MV-4-11 (cell line): ENCODE results near the gene ZMYND8.
"Not testable (repeated sequence)": the region's sequence is repeated elsewhere in the genome, so short reads cannot be mapped to it uniquely, and the experiment has no call there.

Source experiments
- DNase-seq: peaks from one replicate; lab custom pipeline; 2025; lab: John Stamatoyannopoulos, UW

Gene ZMYND8

DNA sequence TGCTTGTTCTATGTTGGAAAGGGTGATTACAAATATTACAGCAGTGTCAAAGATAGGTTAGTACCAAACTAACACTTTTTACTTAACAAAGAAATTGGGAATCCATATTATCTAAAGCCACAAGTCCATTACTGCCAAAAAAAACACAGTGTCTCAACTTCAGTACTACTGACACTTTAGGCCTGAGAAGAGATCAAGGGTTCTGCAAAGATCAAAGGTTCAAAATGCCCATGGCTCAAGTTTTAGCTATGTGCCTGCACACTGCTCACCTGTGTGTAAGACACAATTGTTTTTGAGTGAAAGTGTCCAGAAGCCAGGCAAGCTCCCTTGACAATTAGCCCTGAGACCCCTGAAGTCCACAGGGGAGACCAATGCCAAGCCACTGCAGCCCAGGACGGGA lies 132.6 kb downstream of the ZMYND8 start:
- no peak for DNase-seq

DNA sequence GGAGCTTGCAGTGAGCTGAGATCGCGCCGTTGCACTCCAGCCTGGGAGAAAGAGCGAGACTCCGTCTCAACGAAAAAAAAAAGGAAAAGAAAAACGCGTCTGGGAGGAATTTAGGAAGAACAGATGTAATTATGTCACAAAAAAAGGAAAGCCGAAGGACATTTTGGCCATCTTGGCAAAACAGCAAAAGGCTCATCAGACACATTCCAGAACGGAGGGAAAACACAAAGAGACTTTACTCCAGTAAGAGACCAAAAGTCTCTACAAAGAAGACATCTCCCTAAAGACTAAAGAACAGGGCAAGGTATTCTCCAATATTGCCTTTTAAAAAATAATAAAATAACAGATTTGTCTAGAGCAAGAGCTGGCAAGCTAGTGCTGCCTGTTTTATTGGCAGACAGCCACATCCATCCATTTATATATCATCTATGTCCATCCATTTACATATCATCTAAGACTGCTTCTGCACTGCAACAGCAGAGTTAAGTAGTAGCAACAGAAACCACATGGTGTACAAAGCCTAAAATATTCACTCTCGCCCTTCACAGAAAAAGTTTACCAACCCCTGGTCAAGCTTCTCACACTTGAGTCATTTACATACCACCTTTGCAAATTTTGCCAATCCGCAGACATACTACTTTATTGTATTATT lies 133.9 kb downstream of the ZMYND8 start:
- DNase-seq: no peak

- no peak for DNase-seq
Measured at GRCh38 chr20:47221036-47221625, 135.4 kb downstream of the ZMYND8 start.

GRCh38 chr20:47220161-47220582 lies 136.3 kb downstream of the ZMYND8 start:
- peak; percentile 28 for DNase-seq

DNA sequence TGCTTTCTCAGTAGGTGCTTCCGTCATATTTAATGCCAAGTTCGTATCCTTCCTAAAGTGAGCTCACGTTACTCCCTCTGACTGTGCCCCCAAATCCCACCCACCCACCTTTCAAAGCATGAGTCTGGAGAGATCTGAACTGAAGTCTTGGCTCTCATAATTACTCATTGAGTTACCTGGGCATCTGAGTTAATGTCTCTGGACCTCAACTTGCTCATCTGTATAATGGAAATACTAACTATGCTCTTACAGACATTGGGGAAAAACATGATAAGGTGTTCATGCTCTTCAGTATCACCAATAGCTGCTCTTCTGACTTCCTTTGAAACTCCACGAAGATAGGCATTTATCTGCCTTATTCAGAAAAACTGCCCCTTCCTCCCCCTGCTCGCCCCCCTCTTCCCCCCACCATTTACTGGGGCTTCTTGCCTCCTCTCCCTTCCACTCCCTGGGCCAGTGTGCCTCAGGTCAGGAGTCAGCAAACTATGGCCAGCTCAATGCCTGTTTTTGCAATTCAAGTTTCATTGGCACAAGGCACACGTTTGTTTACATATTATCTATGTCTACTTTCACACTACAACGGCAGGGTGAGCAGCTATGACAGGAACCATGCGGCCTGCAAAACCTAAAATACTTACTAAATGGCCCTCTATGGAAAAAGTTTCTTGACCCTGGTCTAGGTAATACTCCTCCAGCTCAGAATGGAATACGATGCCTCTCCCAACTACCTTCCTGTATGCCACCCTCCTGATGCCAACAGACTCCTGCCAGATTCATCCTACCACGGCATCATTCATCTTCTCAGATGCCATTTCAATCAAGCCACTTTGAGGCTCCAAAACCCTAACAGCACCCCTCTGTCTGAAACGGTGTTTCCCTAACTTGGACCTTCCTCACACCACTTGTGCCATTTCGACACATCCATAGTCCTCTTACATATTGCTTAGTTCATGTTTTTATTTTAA lies 138.7 kb downstream of the ZMYND8 start:
- peak; percentile 42 for DNase-seq

DNA sequence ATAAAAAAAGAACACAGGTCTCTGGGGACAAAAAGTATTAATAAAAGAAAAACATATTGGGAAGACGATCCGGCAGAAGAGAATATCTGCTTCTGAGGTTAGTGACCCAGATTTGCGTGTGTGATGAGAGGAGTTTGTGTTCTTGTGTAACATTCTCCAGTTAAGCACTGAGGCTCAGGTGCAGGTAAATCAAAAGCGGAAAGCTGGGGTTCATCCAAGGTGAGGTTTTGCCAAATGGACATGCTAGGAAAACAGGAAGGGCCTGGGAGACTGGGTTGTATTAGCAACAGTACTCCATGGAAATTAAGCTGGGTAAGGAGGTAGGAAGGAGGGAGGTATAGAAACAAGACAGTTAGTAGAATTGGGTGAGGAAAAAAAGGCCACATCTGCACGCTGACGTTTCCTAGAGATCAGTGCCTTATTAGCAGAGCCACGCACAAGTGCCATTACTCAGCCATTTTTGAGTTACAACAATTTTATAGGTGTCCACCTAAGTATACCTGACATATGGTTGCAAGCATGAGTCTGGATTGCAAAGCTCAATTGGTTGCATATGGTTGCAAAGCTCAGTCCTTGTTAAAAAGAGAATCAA lies 139.6 kb downstream of the ZMYND8 start:
- DNase-seq: no peak

DNA sequence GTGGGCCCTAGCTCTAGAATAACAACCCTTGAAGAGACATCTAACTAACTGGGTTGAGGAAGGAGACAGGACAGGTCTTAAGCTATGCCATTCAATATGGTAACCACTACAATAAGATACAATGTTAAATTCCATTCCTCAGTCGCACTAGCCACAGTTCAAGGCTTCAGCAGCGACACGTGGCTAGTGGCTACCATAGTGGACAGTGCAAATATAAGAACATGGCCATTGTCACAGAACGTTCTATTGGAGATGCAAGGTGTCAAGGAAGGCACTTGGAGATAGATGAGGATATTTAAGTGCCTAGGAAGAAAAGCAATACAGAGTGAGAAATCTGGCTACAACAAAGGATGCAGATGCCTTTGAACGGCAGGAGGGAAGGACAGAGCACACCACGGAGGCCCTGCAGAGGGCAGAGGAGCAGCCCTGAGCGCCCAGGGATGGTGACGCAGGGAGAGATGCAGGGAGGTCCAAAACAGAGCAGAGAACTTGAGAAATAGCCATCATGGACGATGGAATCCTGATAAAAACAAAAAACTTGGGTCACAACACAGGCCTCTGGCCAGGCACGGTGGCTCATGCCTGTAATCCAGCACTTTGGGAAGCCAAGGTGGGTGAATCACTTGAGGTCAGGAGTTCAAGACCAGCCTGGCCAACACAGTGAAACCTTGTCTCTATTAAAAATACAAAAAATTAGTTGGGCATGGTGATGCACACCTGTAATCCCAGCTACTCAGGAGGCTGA lies 140.7 kb downstream of the ZMYND8 start:
- DNase-seq: no peak

- DNase-seq: no peak
Measured at GRCh38 chr20:47213966-47214365, 142.5 kb downstream of the ZMYND8 start.

DNA sequence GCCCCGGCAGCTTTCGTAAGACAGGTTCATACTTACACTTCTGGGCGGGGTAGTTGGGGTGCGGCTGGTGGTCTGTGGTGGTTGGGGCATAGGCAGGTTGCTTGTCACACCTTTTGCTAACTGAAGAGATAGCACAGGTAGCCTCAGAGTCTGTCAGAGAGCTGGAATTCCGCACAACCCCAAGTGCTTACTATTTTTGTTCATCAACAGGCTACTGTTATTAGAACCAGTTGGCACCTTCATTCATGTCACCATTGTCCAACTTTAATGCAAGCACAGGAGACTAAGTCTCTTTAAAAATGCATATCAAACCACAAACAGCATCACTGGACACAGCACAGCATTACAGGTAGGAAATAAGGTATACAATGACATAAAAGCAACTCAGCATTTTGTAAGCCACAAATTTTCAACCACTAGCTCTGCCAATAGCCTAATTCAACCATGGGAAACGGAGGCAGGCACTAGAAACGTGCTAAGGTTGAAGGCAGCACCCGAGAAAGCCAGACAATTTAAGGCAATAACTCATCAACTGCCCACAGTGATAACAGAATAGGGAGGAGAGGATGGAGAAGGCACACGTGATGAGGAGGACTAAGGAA lies 143.8 kb downstream of the ZMYND8 start:
- DNase-seq: no peak

GRCh38 chr20:47211036-47211435 lies 145.5 kb downstream of the ZMYND8 start:
- DNase-seq: no peak

DNA sequence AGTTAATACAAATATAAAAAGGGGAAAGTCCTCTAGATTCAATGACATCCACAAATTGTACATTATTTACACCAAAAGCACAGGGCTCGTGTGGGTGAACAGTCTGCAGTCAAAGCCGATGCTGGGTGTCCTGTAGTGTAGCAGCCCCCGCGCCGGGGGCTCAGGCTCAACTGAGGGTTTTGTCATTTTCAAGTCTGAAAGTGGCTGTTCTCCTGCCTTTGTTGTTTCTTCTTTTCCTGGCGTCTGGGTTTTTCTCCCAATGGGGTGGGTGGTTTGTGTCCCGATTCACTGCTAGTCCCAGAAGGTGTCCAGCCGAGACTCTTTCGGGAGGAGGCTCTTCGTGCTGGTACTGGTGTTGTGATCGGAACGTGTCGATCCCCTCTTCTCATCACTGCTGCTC lies 146.0 kb downstream of the ZMYND8 start:
- DNase-seq: no peak

DNA sequence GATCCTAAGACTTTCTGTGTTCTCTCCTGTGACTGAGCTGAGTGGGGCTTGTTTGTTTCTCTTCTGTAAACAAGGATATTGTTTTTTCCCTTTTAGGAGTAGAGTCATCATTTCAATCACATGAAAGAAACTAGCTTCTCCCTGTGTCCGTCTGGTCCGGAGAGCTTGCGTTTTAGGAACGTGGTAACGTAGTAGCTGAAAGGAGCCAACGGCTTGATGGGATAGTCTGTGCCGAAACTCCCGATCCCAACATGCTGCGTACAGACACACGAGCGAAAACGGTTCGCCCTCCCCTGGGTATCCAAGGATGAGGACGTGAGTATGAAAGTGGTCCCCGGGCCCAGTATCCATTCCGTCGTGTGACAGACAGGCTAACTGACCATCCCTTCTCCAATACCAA lies 146.5 kb downstream of the ZMYND8 start:
- DNase-seq: no peak

DNA sequence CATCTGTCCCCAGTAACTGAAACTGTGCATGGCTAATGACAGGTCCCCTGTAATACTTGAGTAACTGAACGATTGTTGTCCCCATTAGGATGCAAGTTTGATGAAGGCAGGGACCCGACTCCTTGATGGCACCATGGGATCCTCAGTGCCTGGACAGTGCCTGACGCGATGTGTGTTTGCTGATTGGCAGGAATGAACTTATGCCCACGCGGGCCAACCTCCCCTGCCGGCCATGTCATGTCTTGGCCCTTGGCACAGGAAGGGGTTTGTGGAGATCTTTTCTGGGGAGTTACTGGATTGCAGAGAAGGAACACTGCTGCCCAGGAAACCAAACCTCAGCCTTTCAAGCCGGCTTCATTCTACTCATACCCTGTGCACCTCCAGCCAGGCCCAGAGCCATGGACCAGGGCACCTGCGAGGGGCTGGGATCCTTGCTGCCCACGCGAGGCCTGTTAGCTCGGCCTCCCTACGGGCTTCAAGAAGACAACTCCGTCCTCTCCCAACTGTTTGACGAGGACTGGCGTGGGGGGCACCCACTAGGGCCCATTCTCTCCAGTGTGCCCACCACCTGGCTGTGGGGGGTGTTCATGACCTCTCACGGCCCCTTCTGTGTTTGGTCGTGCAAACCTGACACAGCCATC lies 147.8 kb downstream of the ZMYND8 start:
- DNase-seq: no peak

- DNase-seq: no peak
Measured at GRCh38 chr20:47206962-47207641, 149.4 kb downstream of the ZMYND8 start.

- DNase-seq: not testable (repeated sequence)
Measured at GRCh38 chr20:47206552-47206951, 149.9 kb downstream of the ZMYND8 start.

DNA sequence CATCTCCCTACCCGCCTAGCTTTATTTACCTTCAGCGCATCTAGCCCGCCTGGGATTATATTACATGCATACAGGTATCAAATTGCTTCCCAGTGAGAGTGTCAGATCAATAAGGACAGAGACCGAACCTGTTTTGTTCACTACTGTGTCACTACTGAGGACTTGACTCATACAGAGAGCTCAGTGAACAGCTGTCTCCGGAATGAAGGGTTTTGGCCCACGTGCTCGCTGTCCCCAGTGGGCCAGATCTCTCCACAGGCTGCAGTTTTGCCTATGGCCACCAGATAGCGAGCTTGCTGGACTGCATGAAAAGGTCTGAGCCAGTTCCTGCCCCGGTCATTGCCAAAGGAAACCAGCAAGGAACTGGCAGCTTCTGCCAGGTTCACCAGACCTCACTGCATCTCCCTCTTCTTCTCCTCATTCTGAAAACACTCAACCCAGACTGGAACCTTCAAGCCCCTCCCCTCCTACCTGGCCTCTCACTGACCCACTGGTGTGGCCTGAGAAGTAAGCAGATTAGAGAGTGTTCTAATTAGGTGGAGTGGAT lies 150.8 kb downstream of the ZMYND8 start:
- peak; percentile 69 for DNase-seq

DNA sequence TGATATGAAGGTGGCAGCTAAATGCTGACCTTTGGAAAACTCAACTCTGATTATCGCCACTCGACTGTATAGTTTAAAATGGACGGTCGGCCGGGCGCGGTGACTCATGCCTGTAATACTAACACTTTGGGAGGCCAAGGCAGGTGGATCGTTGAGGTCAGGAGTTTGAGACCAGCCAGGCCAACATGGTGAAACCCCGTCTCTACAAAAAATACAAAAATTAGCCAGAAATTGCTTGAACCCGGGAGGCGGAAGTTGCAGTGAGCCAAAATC lies 151.7 kb downstream of the ZMYND8 start:
- DNase-seq: not testable (repeated sequence)

DNA sequence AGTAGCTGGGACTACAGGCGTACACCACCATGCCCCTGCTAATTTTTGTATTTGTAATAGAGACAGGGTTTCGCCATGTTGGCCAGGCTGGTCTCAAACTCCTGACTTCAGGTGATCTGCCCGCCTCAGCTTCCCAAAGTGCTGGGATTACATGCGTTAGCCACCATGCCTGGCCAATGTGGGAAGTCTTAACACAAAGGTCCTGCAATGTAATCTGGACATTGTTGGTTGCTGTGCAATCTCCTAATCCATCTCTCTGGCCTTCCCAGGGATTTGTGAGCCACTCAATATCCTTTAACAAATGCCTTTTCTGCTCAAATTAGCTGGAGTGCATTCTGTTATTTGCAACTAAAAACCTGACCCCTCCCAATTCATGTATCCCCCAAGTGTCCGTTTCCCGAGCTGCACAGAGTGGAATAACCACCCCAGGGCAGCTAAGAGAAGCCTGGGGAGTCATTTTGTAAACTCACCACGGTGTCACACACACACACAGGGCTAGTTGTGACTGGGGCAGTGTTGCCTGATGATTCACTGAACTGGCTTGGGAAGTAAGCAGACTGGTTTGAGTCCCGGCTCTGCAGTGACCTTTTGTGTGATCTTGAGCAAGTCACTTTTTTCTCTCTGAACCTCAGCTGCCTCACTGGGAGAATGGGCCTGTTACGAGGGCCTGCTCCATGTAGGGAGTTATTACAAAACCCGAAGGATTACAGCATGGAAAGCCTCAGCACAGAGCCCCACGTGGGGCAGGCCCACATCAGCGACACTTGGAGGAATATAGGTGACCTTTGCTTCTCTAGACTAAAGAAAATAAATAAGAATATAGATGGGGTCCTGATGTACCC lies 152.3 kb downstream of the ZMYND8 start:
- no peak for DNase-seq
